HCT116 (cell line): Measurements from ENCODE around the gene PDE9A. TPM values are rescaled to one million over a fixed set of nuclear protein-coding genes. Genes with fewer than 3 reads are reported as not detected.

Source experiments
- ATAC-seq: fragments of 200-7000 bp; cut with Tn5 transposase; 2 replicates; pipeline ENCODE4 v1.9.1; 2020; ENCODE audit warnings: mild to moderate bottlenecking, moderate library complexity
- BruUV-seq: library from RNA; stranded (reverse); fragments of 400-500 nt; replicated peaks from 2 replicates; lab custom pipeline; 2021; lab: Mats Ljungman, UMichigan
- CTCF ChIA-PET: fragments of 300-600 bp; sonication (Branson Sonifier 250); formaldehyde crosslinking; loops from one replicate; lab custom pipeline; 2021; ENCODE audit warnings: antibody characterized with exemption; lab: Charles Lee
- POLR2A ChIA-PET: fragments of 300-600, 350-600 bp; sonication (Branson Sonifier 250); formaldehyde crosslinking; loops from one replicate; lab custom pipeline; 2021; ENCODE audit warnings: antibody characterized with exemption; lab: Charles Lee
- RAD21 ChIA-PET, 2 experiments: fragments of 300-600 bp; sonication (Branson Sonifier 250); formaldehyde crosslinking; loops; one replicate each; lab custom pipeline; 2023; ENCODE audit warnings: low total read pairs in 2 of 2; ENCODE audit not compliant: uncharacterized antibody in 2 of 2, unreplicated experiment in 2 of 2, low non-redundant PET in 1 of 2; lab: Charles Lee
- DNase-seq: peaks from one replicate; pipeline ENCODE4 v3.0.0-alpha.2; 2010; ENCODE audit warnings: low read depth, low spot score
- H2AFZ ChIP-seq: fragments of 200-600 bp; shearing (Covaris generic), sonication (generic); 2 replicates; pipeline ENCODE4 v1.6.1; 2017; ENCODE audit warnings: low read depth, mixed run types, mixed read lengths, antibody characterized with exemption, low read length; ENCODE audit not compliant: poor library complexity, severe bottlenecking
- H3K27ac ChIP-seq: 2 replicates; pipeline ENCODE4 v1.5.1; 2012; ENCODE audit warnings: low read depth, low read length
- H3K27me3 ChIP-seq: fragments of 200-600 bp; sonication (generic); 2 replicates; pipeline ENCODE4 v1.6.1; 2016; ENCODE audit warnings: mixed run types, low read length, mixed read lengths; ENCODE audit not compliant: insufficient read depth
- H3K36me3 ChIP-seq, 2 experiments: fragments of 200-500 bp in 1 of 2; fragments of 200-600 bp in 1 of 2; sonication (Bioruptor generic) in 1 of 2; sonication (generic) in 1 of 2; 2 replicates each; pipeline versions ENCODE4 v1.5.1 to v1.6.1; 2014 to 2016; ENCODE audit warnings: low read length in 2 of 2, inconsistent platforms in 1 of 2, mixed read lengths in 1 of 2, mixed run types in 1 of 2; ENCODE audit not compliant: insufficient read depth in 2 of 2, control insufficient read depth in 1 of 2
- H3K4me1 ChIP-seq, 2 experiments: fragments of 200-600 bp in 1 of 2; sonication (generic) in 1 of 2; 2 replicates each; pipeline versions ENCODE4 v1.5.1 to v1.6.1; 2012 to 2017; ENCODE audit warnings: low read length in 2 of 2, inconsistent platforms in 1 of 2, mild to moderate bottlenecking in 1 of 2, mixed read lengths in 1 of 2, mixed run types in 1 of 2, moderate library complexity in 1 of 2; ENCODE audit not compliant: insufficient read depth in 2 of 2, control insufficient read depth in 1 of 2
- H3K4me2 ChIP-seq: fragments of 200-600 bp; sonication (generic); 2 replicates; pipeline ENCODE4 v1.6.1; 2017; ENCODE audit warnings: mixed run types, low read length, mixed read lengths
- H3K4me3 ChIP-seq, 2 experiments: fragments of 200-600 bp in 1 of 2; sonication (generic) in 1 of 2; replicated peaks in 1 of 2; 2 replicates each; pipeline ENCODE4 v1.5.1; 2011 to 2016; ENCODE audit warnings: low read length in 2 of 2, control low read depth in 1 of 2, low read depth in 1 of 2, mild to moderate bottlenecking in 1 of 2, mixed read lengths in 1 of 2, mixed run types in 1 of 2
- H3K79me2 ChIP-seq: fragments of 200-600 bp; sonication (generic); 2 replicates; pipeline ENCODE4 v1.6.1; 2017; ENCODE audit warnings: mild to moderate bottlenecking, mixed run types, low read length, moderate library complexity, mixed read lengths; ENCODE audit not compliant: insufficient read depth
- H3K9ac ChIP-seq: fragments of 200-600 bp; sonication (generic); 2 replicates; pipeline ENCODE4 v1.6.1; 2016; ENCODE audit warnings: low read length, mixed read lengths
- H3K9me2 ChIP-seq: fragments of 200-600 bp; sonication (generic), shearing (Covaris generic); 2 replicates; pipeline ENCODE4 v1.6.1; 2017; ENCODE audit warnings: mixed run types, mild to moderate bottlenecking, moderate library complexity; ENCODE audit not compliant: insufficient read depth
- H3K9me3 ChIP-seq, 2 experiments: fragments of 200-500 bp in 1 of 2; fragments of 200-600 bp in 1 of 2; sonication (Bioruptor generic) in 1 of 2; sonication (generic) in 1 of 2; 2 replicates each; pipeline ENCODE4 v1.6.1; 2014 to 2017; ENCODE audit warnings: low read length in 2 of 2, mixed read lengths in 2 of 2, inconsistent platforms in 1 of 2, low read depth in 1 of 2, mild to moderate bottlenecking in 1 of 2, mixed run types in 1 of 2, moderate library complexity in 1 of 2; ENCODE audit not compliant: control insufficient read depth in 1 of 2, insufficient read depth in 1 of 2
- H4K20me1 ChIP-seq: fragments of 200-600 bp; sonication (generic), shearing (Covaris generic); 2 replicates; pipeline ENCODE4 v1.6.1; 2017; ENCODE audit warnings: mixed run types, mild to moderate bottlenecking, moderate library complexity; ENCODE audit not compliant: insufficient read depth
- ATF3 ChIP-seq: IDR thresholded peaks from 2 replicates; pipeline ENCODE4 v1.6.1; 2012
- CEBPB ChIP-seq: IDR thresholded peaks from 2 replicates; pipeline ENCODE4 v1.6.1; 2012; ENCODE audit warnings: low read depth
- EGR1 ChIP-seq: IDR thresholded peaks from 2 replicates; pipeline ENCODE4 v1.6.1; 2012; ENCODE audit warnings: low read depth
- ELF1 ChIP-seq: IDR thresholded peaks from 2 replicates; pipeline ENCODE4 v1.6.1; 2012; ENCODE audit warnings: low read depth, borderline replicate concordance
- EZH2 ChIP-seq: fragments of 200-600 bp; sonication (generic); IDR thresholded peaks from 2 replicates; pipeline ENCODE4 v1.6.1; 2017; ENCODE audit warnings: antibody characterized with exemption, mixed run types
- JUND ChIP-seq: IDR thresholded peaks from 2 replicates; pipeline ENCODE4 v1.6.1; 2012
- MAX ChIP-seq: IDR thresholded peaks from 2 replicates; pipeline ENCODE4 v1.6.1; 2012
- POLR2A ChIP-seq: IDR thresholded peaks from 2 replicates; pipeline ENCODE4 v1.7.0; 2011; ENCODE audit warnings: borderline replicate concordance; ENCODE audit not compliant: insufficient read depth, insufficient read length; ENCODE audit errors: extremely low read depth
- POLR2AphosphoS5 ChIP-seq: IDR thresholded peaks from 2 replicates; pipeline ENCODE4 v1.6.1; 2011; ENCODE audit warnings: mild to moderate bottlenecking, low read depth, low read length, moderate library complexity
- RAD21 ChIP-seq: IDR thresholded peaks from 2 replicates; pipeline ENCODE4 v1.6.1; 2012; ENCODE audit warnings: low read depth, mild to moderate bottlenecking
- REST ChIP-seq: IDR thresholded peaks from 2 replicates; pipeline ENCODE4 v1.6.1; 2012; ENCODE audit warnings: low read depth
- SIN3A ChIP-seq: IDR thresholded peaks from 2 replicates; pipeline ENCODE4 v1.6.1; 2012; ENCODE audit warnings: low read depth
- SP1 ChIP-seq: IDR thresholded peaks from 2 replicates; pipeline ENCODE4 v1.6.1; 2012; ENCODE audit warnings: low read depth
- YY1 ChIP-seq: IDR thresholded peaks from 2 replicates; pipeline ENCODE4 v1.6.1; 2011; ENCODE audit warnings: low read length, low read depth, moderate library complexity, mild to moderate bottlenecking; ENCODE audit not compliant: insufficient replicate concordance; ENCODE audit errors: extremely low read depth
- ZNF274 ChIP-seq: fragments of 200-500 bp; sonication (Bioruptor generic); IDR thresholded peaks from 2 replicates; pipeline ENCODE4 v1.6.1; 2014; ENCODE audit warnings: mild to moderate bottlenecking, low read depth, low read length, inconsistent platforms
- intact Hi-C: fragments of 100-400 bp; cut with micrococcal nuclease; formaldehyde crosslinking; loops from 2 replicates; pipeline ENCODE4 v1.10.0; 2022
- total RNA-seq: library from RNA; stranded (reverse); gene quantifications from one replicate; pipeline ENCODE4 v1.2.1, GENCODE V29; 2021; ENCODE audit not compliant: unreplicated experiment

Gene PDE9A
- total RNA-seq, 1 experiment from 2014 or later: 31.4 TPM

- no peaks in the 10 kb centered on the region for H4K20me1 ChIP-seq
- TF ChIP-seq ZNF274 (no peak), SIN3A (no peak), REST (no peak), ATF3 (no peak), RAD21 (no peak), YY1 (no peak), EGR1 (no peak), SP1 (no peak), MAX (no peak), POLR2AphosphoS5 (no peak), ELF1 (no peak), JUND (no peak), EZH2 (no peak), POLR2A (no peak), CEBPB (no peak)
- POLR2A ChIA-PET: no interaction called here
- peaks cover 5% of the 10 kb centered on the region; the same call in 1 of the 2 replicates for H3K27me3 ChIP-seq
- no peaks in the 10 kb centered on the region for H3K36me3 ChIP-seq
- no peak overlapping the region for H3K9ac ChIP-seq
- no peak for ATAC-seq
- no peak overlapping the region for H3K27ac ChIP-seq
- no peak overlapping the region for H3K4me2 ChIP-seq
- BruUV-seq: no TSS peak
- H3K9me2 ChIP-seq: no peaks in the 10 kb centered on the region
- intact Hi-C loops: no loop called here
- DNase-seq: no peak
- no peaks in the 10 kb centered on the region for H3K9me3 ChIP-seq
- H3K4me3 ChIP-seq: no peak overlapping the region
- peaks cover 0 to 7% of the 10 kb centered on the region in 2 experiments; a peak in 1 of 4 replicates for H3K4me1 ChIP-seq
- CTCF ChIA-PET: no interaction called here
- H2AFZ ChIP-seq: no peak overlapping the region
- no peaks in the 10 kb centered on the region for H3K79me2 ChIP-seq
- RAD21 ChIA-PET: no interaction called here
Measured at GRCh38 chr21:42784276-42784675, 130.9 kb downstream of the PDE9A start.
